ENCODE results near the gene PSMB9. TPM values are rescaled to one million over a fixed set of nuclear protein-coding genes. Genes with fewer than 3 reads are reported as not detected.

Gene PSMB9
- total RNA-seq, 1 donor from 2014 or later = 13.4 TPM

GRCh38 chr6:32827025-32827424 is 27.0 kb upstream of the PSMB9 start:
- intact Hi-C loops (cut with micrococcal nuclease) = loop anchor here (5.0 kb wide), 1 partner anchor 40 kb away; no protein-coding TSS in a partner anchor
- DNase-seq = no peak
- Histone ChIP-seq H3K9me3 (replicated peaks) (no peaks in the 10 kb centered on the region), H3K4me3 (no peak overlapping the region), H3K36me3 (peaks cover 32% of the 10 kb centered on the region), H3K27me3 (ENCODE audit: low read depth) (no peaks in the 10 kb centered on the region), H3K27ac (replicated peaks) (no peak overlapping the region), H3K4me1 (no peaks in the 10 kb centered on the region)
- TF ChIP-seq CTCF (IDR thresholded peaks at IDR 0.05; ENCODE audit: borderline replicate concordance) = no peak

GRCh38 chr6:32829495-32829894 is 24.5 kb upstream of the PSMB9 start:
- no peak for DNase-seq
- TF ChIP-seq CTCF (IDR thresholded peaks at IDR 0.05; ENCODE audit: borderline replicate concordance) = no peak
- no peak overlapping the region for H3K27ac ChIP-seq (replicated peaks)
- no peaks in the 10 kb centered on the region for H3K4me1 ChIP-seq
- no peaks in the 10 kb centered on the region for H3K27me3 ChIP-seq (ENCODE audit: low read depth)
- intact Hi-C loops (cut with micrococcal nuclease) = loop anchor here (5.0 kb wide), 1 partner anchor 38 kb away; no protein-coding TSS in a partner anchor
- peaks cover 46% of the 10 kb centered on the region for H3K36me3 ChIP-seq
- no peaks in the 10 kb centered on the region for H3K9me3 ChIP-seq (replicated peaks)
- no peak overlapping the region for H3K4me3 ChIP-seq

GRCh38 chr6:32830017-32830416 is 24.0 kb upstream of the PSMB9 start:
- intact Hi-C loops (cut with micrococcal nuclease) = no loop called here
- Histone ChIP-seq H3K9me3 (replicated peaks) (no peaks in the 10 kb centered on the region), H3K36me3 (peaks cover 51% of the 10 kb centered on the region), H3K4me1 (no peaks in the 10 kb centered on the region), H3K27ac (replicated peaks) (no peak overlapping the region), H3K4me3 (no peak overlapping the region), H3K27me3 (ENCODE audit: low read depth) (no peaks in the 10 kb centered on the region)
- no peak for DNase-seq
- TF ChIP-seq CTCF (IDR thresholded peaks at IDR 0.05; ENCODE audit: borderline replicate concordance) = no peak

- Histone ChIP-seq H3K4me3 (no peak overlapping the region), H3K36me3 (peaks cover 60% of the 10 kb centered on the region), H3K9me3 (replicated peaks) (no peaks in the 10 kb centered on the region), H3K4me1 (no peaks in the 10 kb centered on the region), H3K27me3 (ENCODE audit: low read depth) (no peaks in the 10 kb centered on the region), H3K27ac (replicated peaks) (no peak overlapping the region)
- intact Hi-C loops (cut with micrococcal nuclease) = no loop called here
- TF ChIP-seq CTCF (IDR thresholded peaks at IDR 0.05; ENCODE audit: borderline replicate concordance) = no peak
- no peak for DNase-seq
These were observed 23.1 kb upstream of the PSMB9 start for GRCh38 chr6:32830936-32831335.

GRCh38 chr6:32832535-32832934 is 21.5 kb upstream of the PSMB9 start:
- H3K4me1 ChIP-seq = peaks cover 6% of the 10 kb centered on the region
- no peak for TF ChIP-seq CTCF (IDR thresholded peaks at IDR 0.05; ENCODE audit: borderline replicate concordance)

More at GRCh38 chr6:32832535-32832934, 21.5 kb upstream of the PSMB9 start:
- intact Hi-C loops (cut with micrococcal nuclease) = no loop called here
- Histone ChIP-seq H3K27me3 (ENCODE audit: low read depth) (no peaks in the 10 kb centered on the region), H3K9me3 (replicated peaks) (no peaks in the 10 kb centered on the region), H3K4me3 (no peak overlapping the region), H3K36me3 (peaks cover 60% of the 10 kb centered on the region), H3K27ac (replicated peaks) (no peak overlapping the region)
- no peak for DNase-seq
